ENCODE results near the gene KCNA2.

KCNA2 gene

GRCh38 chr1:110620250-110620615, 14.1 kb upstream of the KCNA2 start:
- H3K27me3 ChIP-seq (ENCODE audit: control insufficient read depth, insufficient read depth, low read length) = peaks cover 11% of the 10 kb centered on the region
- H3K4me3 ChIP-seq (ENCODE audit: low read length) = no peak overlapping the region
- H3K9ac ChIP-seq (ENCODE audit: low read length) = no peak overlapping the region
- no peaks in the 10 kb centered on the region for H3K36me3 ChIP-seq (ENCODE audit: control insufficient read depth, insufficient read depth, low read length)
- no peak overlapping the region for H3K27ac ChIP-seq (ENCODE audit: low read depth, low read length)
- no peaks in the 10 kb centered on the region for H3K4me1 ChIP-seq (ENCODE audit: control insufficient read depth, insufficient read depth, low read length)

- Histone ChIP-seq H3K27ac (ENCODE audit: low read depth, low read length) (no peak overlapping the region), H3K27me3 (ENCODE audit: control insufficient read depth, insufficient read depth, low read length) (peaks cover 11% of the 10 kb centered on the region), H3K9ac (ENCODE audit: low read length) (no peak overlapping the region), H3K36me3 (ENCODE audit: control insufficient read depth, insufficient read depth, low read length) (no peaks in the 10 kb centered on the region), H3K4me3 (ENCODE audit: low read length) (no peak overlapping the region), H3K4me1 (ENCODE audit: control insufficient read depth, insufficient read depth, low read length) (no peaks in the 10 kb centered on the region)
Observed at GRCh38 chr1:110619412-110620249, 13.5 kb upstream of the KCNA2 start.

- no peak overlapping the region for H3K9ac ChIP-seq (ENCODE audit: low read length)
- H3K27me3 ChIP-seq (ENCODE audit: control insufficient read depth, insufficient read depth, low read length) = peaks cover 11% of the 10 kb centered on the region
- no peaks in the 10 kb centered on the region for H3K36me3 ChIP-seq (ENCODE audit: control insufficient read depth, insufficient read depth, low read length)
- H3K4me1 ChIP-seq (ENCODE audit: control insufficient read depth, insufficient read depth, low read length) = no peaks in the 10 kb centered on the region
- H3K4me3 ChIP-seq (ENCODE audit: low read length) = no peak overlapping the region
- no peak overlapping the region for H3K27ac ChIP-seq (ENCODE audit: low read depth, low read length)
Observed at GRCh38 chr1:110618668-110619067, 12.5 kb upstream of the KCNA2 start.

- H3K36me3 ChIP-seq (ENCODE audit: control insufficient read depth, insufficient read depth, low read length) = no peaks in the 10 kb centered on the region
- H3K4me1 ChIP-seq (ENCODE audit: control insufficient read depth, insufficient read depth, low read length) = no peaks in the 10 kb centered on the region
- no peak overlapping the region for H3K27ac ChIP-seq (ENCODE audit: low read depth, low read length)
- H3K27me3 ChIP-seq (ENCODE audit: control insufficient read depth, insufficient read depth, low read length) = peaks cover 11% of the 10 kb centered on the region
- no peak overlapping the region for H3K9ac ChIP-seq (ENCODE audit: low read length)
- no peak overlapping the region for H3K4me3 ChIP-seq (ENCODE audit: low read length)
Observed at GRCh38 chr1:110617589-110617988, 11.4 kb upstream of the KCNA2 start.

GRCh38 chr1:110617116-110617515, 11.0 kb upstream of the KCNA2 start:
- H3K27ac ChIP-seq (ENCODE audit: low read depth, low read length) = no peak overlapping the region
- H3K36me3 ChIP-seq (ENCODE audit: control insufficient read depth, insufficient read depth, low read length) = no peaks in the 10 kb centered on the region
- no peak overlapping the region for H3K9ac ChIP-seq (ENCODE audit: low read length)
- H3K4me1 ChIP-seq (ENCODE audit: control insufficient read depth, insufficient read depth, low read length) = no peaks in the 10 kb centered on the region
- no peak overlapping the region for H3K4me3 ChIP-seq (ENCODE audit: low read length)
- H3K27me3 ChIP-seq (ENCODE audit: control insufficient read depth, insufficient read depth, low read length) = peaks cover 11% of the 10 kb centered on the region

DNA sequence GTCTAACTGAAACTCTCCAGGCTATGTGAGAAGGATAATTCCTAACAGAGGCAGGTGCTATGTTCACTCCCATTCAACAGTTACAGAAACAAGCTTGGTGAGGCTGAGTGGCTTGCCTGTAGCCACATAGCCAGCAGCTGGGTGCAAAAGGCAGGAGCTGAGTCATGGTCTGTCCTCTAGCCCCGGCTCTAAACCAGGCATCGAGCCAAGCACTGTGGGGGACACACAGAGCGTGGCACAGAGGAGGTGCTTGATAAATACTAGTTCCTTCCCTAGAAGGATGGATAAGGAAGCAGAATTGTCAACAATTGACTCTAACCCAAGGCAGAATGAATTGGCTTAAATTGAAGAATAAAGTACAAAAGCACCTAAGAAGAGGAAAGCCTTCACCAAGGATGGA, 10.4 kb upstream of the KCNA2 start:
- Histone ChIP-seq H3K9ac (ENCODE audit: low read length) (no peak overlapping the region), H3K27ac (ENCODE audit: low read depth, low read length) (no peak overlapping the region), H3K36me3 (ENCODE audit: control insufficient read depth, insufficient read depth, low read length) (no peaks in the 10 kb centered on the region), H3K4me1 (ENCODE audit: control insufficient read depth, insufficient read depth, low read length) (no peaks in the 10 kb centered on the region), H3K27me3 (ENCODE audit: control insufficient read depth, insufficient read depth, low read length) (peaks cover 11% of the 10 kb centered on the region), H3K4me3 (ENCODE audit: low read length) (no peak overlapping the region)

DNA sequence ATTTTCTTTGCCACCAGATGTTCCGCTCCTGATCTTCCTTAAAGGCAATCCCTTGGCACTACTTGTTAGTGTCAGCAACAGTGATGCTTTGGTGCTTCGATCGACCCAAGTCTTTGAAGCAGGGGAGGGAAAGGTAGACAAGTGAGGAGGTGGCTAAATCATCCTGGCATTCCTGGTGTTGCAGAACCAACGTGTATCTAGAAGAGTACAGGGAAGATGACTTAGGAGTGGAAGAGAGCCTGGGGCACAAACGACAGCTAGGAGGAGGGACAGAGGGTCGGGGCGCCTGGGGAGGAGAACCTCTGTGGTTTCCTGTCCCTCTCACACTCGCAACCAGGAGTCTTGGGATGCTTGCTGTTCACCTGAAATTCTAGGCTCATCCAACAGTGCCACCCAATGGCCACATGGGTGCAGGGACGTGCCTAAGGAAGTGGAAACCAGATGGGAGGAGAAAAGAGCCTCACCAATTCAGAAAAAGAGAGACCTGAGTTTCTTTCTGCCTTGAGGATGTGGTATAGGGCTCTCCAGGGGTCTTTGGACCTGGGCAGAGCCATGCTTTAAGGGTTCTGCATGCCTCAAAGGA, 9.5 kb upstream of the KCNA2 start:
- Histone ChIP-seq H3K36me3 (ENCODE audit: control insufficient read depth, insufficient read depth, low read length) (no peaks in the 10 kb centered on the region), H3K27ac (ENCODE audit: low read depth, low read length) (no peak overlapping the region), H3K4me3 (ENCODE audit: low read length) (no peak overlapping the region), H3K4me1 (ENCODE audit: control insufficient read depth, insufficient read depth, low read length) (no peaks in the 10 kb centered on the region), H3K27me3 (ENCODE audit: control insufficient read depth, insufficient read depth, low read length) (peaks cover 11% of the 10 kb centered on the region), H3K9ac (ENCODE audit: low read length) (no peak overlapping the region)

DNA sequence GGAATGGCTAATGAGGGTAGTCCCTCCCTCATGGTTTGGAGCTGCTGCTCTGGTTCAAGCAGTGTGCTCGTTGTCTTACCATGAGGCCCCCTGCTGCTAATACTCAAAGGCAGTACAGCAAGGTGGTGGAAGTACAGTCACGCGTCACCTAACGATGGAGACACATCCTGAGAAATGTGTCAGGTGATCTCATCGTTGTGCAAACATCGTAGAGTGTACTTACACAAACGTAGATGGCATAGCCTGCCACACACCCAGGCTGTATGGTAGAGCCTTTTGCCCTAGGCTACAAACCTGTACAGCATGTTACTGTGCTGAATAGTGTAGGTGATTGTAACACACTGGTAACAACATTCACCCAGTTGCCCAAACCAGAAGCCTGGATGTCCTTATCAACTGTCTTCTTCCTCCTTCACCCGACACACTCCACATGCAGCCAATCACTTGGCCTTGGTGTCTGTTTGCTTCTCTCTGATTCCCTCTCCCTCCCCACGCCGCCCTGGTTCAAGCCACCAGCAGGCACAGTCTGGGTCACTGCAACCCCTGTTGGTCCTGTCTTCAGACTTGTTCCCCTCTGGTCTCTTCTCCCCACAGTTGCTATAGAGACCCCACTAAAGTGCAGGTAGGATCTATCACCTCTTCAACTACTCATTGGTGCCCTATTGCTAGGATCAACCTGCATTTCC, 6.0 kb upstream of the KCNA2 start:
- peaks cover 15% of the 10 kb centered on the region for H3K27me3 ChIP-seq (ENCODE audit: control insufficient read depth, insufficient read depth, low read length)
- H3K27ac ChIP-seq (ENCODE audit: low read depth, low read length) = no peak overlapping the region
- H3K9ac ChIP-seq (ENCODE audit: low read length) = no peak overlapping the region

DNA sequence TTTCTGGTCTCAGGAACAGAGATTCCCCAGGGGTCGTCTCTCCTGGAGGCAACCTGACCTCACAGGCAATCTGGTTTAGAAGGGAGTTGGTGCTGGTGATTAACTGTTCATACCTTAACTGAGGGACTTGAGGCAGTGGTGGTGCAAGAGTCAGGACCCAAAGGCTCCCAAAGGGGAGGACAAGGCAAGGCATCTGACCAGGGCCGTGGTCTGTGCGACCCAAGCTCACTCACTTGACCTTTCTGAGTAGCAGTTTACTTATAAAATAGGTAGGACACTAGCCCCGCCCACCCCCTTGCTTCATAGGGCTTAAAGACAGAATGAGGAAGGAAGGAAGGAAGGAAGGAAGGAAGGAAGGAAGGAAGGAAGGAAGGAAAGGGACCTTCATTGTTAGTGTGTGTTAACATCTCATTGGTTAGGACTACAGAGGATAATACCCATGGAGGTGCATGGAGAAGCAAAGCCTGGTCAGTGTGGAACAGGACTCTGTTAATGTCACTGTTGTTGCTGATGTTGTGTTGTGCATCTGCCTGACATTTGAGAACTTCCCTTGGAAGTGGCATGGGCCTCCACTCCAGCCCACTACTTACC, 4.6 kb upstream of the KCNA2 start:
- no peaks in the 10 kb centered on the region for H3K4me1 ChIP-seq (ENCODE audit: control insufficient read depth, insufficient read depth, low read length)
- no peak overlapping the region for H3K27ac ChIP-seq (ENCODE audit: low read depth, low read length)
- H3K27me3 ChIP-seq (ENCODE audit: control insufficient read depth, insufficient read depth, low read length) = peaks cover 11% of the 10 kb centered on the region
- H3K9ac ChIP-seq (ENCODE audit: low read length) = no peak overlapping the region
- H3K4me3 ChIP-seq (ENCODE audit: low read length) = no peak overlapping the region
- H3K36me3 ChIP-seq (ENCODE audit: control insufficient read depth, insufficient read depth, low read length) = no peaks in the 10 kb centered on the region

More for the DNA sequence above, 6.0 kb upstream of the KCNA2 start:
- H3K36me3 ChIP-seq (ENCODE audit: control insufficient read depth, insufficient read depth, low read length) = no peaks in the 10 kb centered on the region
- no peaks in the 10 kb centered on the region for H3K4me1 ChIP-seq (ENCODE audit: control insufficient read depth, insufficient read depth, low read length)
- no peak overlapping the region for H3K4me3 ChIP-seq (ENCODE audit: low read length)

- H3K4me3 ChIP-seq (ENCODE audit: low read length) = no peak overlapping the region
- H3K27ac ChIP-seq (ENCODE audit: low read depth, low read length) = no peak overlapping the region
- H3K4me1 ChIP-seq (ENCODE audit: control insufficient read depth, insufficient read depth, low read length) = no peaks in the 10 kb centered on the region
- H3K36me3 ChIP-seq (ENCODE audit: control insufficient read depth, insufficient read depth, low read length) = no peaks in the 10 kb centered on the region
- H3K9ac ChIP-seq (ENCODE audit: low read length) = no peak overlapping the region
- H3K27me3 ChIP-seq (ENCODE audit: control insufficient read depth, insufficient read depth, low read length) = peaks cover 11% of the 10 kb centered on the region
Observed at GRCh38 chr1:110610084-110610483, 3.9 kb upstream of the KCNA2 start.

DNA sequence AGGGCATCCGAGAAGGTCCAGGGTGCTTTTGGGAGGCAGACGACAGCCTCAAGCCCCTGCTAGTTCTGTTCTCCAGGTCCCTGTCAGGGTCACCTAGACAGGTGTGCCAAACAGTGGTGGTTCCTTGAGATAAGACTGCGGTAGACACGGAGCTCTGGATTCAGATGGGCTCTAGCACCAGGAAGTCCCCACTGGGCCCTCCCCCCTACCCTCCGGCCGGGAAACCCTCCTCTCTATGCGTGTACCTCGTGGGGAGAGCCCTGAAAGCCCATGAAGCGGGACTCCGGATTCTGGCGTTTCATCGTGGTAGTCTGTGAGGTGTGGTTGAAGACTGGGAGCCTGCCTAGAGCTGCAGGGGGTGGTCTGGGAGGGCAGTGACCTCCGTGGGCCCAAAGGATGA, 2.1 kb upstream of the KCNA2 start:
- H3K9ac ChIP-seq (ENCODE audit: low read length) = no peak overlapping the region
- peak overlapping the region; percentile 24 for H3K4me3 ChIP-seq (ENCODE audit: low read length)
- H3K4me1 ChIP-seq (ENCODE audit: control insufficient read depth, insufficient read depth, low read length) = no peaks in the 10 kb centered on the region
- H3K27ac ChIP-seq (ENCODE audit: low read depth, low read length) = no peak overlapping the region
- H3K27me3 ChIP-seq (ENCODE audit: control insufficient read depth, insufficient read depth, low read length) = peaks cover 16% of the 10 kb centered on the region
- no peaks in the 10 kb centered on the region for H3K36me3 ChIP-seq (ENCODE audit: control insufficient read depth, insufficient read depth, low read length)

DNA sequence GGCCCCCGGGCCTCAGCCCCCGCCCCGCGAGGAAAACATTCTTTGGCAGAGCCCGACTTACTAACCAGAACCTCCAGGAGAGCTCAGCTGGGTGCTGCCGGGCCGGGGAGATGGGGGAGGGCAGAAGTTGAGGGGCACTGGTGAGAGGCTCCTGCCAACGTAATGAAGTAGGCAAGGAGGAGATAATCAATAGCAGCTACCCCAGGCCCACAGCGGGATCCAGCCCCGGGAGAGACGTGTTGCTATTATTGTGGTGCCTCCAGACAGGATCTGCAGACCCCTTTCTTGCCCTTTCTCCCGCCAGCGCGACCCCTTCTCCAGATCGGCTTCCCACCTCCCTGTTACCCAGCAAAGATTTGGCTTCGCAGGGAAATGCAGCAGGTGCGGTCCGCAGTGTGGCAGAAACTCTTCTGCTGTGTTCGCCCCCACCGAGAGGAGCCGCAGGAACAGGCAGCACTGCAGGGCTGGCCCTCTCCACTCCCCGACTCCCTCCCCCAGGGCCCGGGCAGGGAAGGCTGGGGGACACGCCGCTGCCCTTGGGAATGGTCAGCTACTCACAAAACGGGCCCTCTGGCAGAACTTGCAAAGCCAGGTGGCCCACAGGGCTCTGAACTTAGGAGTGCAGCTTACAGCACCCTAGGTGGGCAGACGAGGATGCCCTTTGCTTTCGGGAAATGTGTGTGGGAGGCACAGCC, 1.5 kb upstream of the KCNA2 start:
- H3K27ac ChIP-seq (ENCODE audit: low read depth, low read length) = no peak overlapping the region
- no peaks in the 10 kb centered on the region for H3K36me3 ChIP-seq (ENCODE audit: control insufficient read depth, insufficient read depth, low read length)
- no peaks in the 10 kb centered on the region for H3K4me1 ChIP-seq (ENCODE audit: control insufficient read depth, insufficient read depth, low read length)
- H3K27me3 ChIP-seq (ENCODE audit: control insufficient read depth, insufficient read depth, low read length) = peaks cover 16% of the 10 kb centered on the region
- no peak overlapping the region for H3K9ac ChIP-seq (ENCODE audit: low read length)
- peak overlapping the region; percentile 24 for H3K4me3 ChIP-seq (ENCODE audit: low read length)

Data from rectal smooth muscle tissue (tissue), 1 donor.